ENCODE measurements around the gene KDM4C. TPM values are rescaled to one million over a fixed set of nuclear protein-coding genes. Genes with fewer than 3 reads are reported as not detected.

The KDM4C gene
- total and polyA plus RNA-seq, 2 donors (not counting 1 experiment from before 2014, with no cell fraction given) = 49.7 to 141 TPM

DNA sequence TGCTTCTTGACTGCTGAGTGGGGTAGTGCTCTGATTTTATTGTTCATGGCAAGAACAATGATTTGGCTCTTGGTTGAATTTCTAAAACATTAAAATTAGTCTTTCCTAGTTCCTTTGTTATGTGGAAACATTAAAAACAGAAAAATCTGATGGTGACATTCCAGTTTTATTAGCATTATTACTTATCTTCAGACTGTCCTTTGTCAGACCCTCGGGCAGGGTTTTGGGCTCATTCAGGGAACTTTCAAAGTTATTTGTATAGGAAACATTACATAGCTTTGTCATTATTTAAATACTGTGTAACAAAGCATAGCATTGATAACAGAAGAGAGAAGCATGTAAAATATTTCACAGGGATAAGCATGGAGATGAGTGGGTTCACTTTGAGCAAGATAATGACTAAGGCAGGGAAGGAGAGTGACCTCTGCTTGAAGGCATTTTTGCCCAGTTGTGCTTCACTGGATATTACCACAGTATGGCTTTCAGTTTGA is 119.9 kb downstream of the KDM4C start:
- no peak overlapping the region for H3K4me2 ChIP-seq (replicated peaks; ENCODE audit: low read depth, low read length, poor library complexity, severe bottlenecking)
- Mint-ChIP-seq H3K27me3 (no peaks in the 10 kb centered on the region), H3K4me3 (no peak overlapping the region), H3K27ac (no peak overlapping the region), H3K9me3 (ENCODE audit: insufficient read depth) (no peaks in the 10 kb centered on the region), H3K4me1 (peaks cover 49% of the 10 kb centered on the region)
- TF ChIP-seq EZH2 (IDR thresholded peaks at IDR 0.05; ENCODE audit: borderline replicate concordance, insufficient read depth, low read depth, low read length, poor library complexity, severe bottlenecking) = no peak
- TF ChIP-seq CTCF (IDR thresholded peaks at IDR 0.05) = no peak
- peaks cover 3 to 4% of the 10 kb centered on the region in 2 donors for H3K4me1 ChIP-seq (ENCODE audit: control insufficient read depth in 2 of 2, insufficient read depth in 2 of 2, low read length in 2 of 2)
- no peak overlapping the region for H3K9ac ChIP-seq (ENCODE audit: low read length)
- ATAC-seq (ENCODE audit: low read depth) = no peak
- H3K36me3 ChIP-seq (replicated peaks in 1 of 2; ENCODE audit: control extremely low read depth in 1 of 2, control insufficient read depth in 1 of 2, extremely low read depth in 1 of 2, insufficient read depth in 2 of 2, low read length in 1 of 2) = peaks cover 3% of the 10 kb centered on the region in 2 experiments
- peaks cover 52% of the 10 kb centered on the region for H3K79me2 ChIP-seq (ENCODE audit: control insufficient read depth, insufficient read depth, low read length)
- H3K27me3 ChIP-seq (replicated peaks in 1 of 4; ENCODE audit: control extremely low read depth in 1 of 4, control insufficient read depth in 3 of 4, insufficient read depth in 4 of 4, low read length in 3 of 4) = no peaks in the 10 kb centered on the region
- peaks cover 59% of the 10 kb centered on the region for H4K20me1 ChIP-seq (ENCODE audit: control insufficient read depth, insufficient read depth, low read length, poor library complexity, severe bottlenecking)
- CTCF ChIA-PET = interaction anchor here (0.9 kb wide), 1 partner anchor 38 kb away, joined by 4 read pairs; no protein-coding TSS in a partner anchor
- POLR2A ChIA-PET = no interaction called here
- H3K9me3 ChIP-seq (ENCODE audit: control extremely low read depth in 1 of 3, control insufficient read depth in 2 of 3, insufficient read depth in 1 of 3, low read length in 2 of 3) = no peaks in the 10 kb centered on the region
- DNase-seq = no peak
- no peak overlapping the region for H3K4me3 ChIP-seq (ENCODE audit: control extremely low read depth in 1 of 5, extremely low read depth in 1 of 5, insufficient read depth in 1 of 5, low read depth in 2 of 5, low read length in 4 of 5)
- no CpG with 5 or more reads among the region's 1 CpG for WGBS (ENCODE audit: insufficient coverage)
- H2AFZ ChIP-seq (ENCODE audit: insufficient read depth, low read depth, low read length, poor library complexity, severe bottlenecking) = no peak overlapping the region
- intact Hi-C loops (cut with micrococcal nuclease) = loop anchor here (2.0 kb wide), 1 partner anchor 17 kb away; no protein-coding TSS in a partner anchor
- no peak overlapping the region for H3K27ac ChIP-seq (ENCODE audit: low read length in 2 of 2)

DNA sequence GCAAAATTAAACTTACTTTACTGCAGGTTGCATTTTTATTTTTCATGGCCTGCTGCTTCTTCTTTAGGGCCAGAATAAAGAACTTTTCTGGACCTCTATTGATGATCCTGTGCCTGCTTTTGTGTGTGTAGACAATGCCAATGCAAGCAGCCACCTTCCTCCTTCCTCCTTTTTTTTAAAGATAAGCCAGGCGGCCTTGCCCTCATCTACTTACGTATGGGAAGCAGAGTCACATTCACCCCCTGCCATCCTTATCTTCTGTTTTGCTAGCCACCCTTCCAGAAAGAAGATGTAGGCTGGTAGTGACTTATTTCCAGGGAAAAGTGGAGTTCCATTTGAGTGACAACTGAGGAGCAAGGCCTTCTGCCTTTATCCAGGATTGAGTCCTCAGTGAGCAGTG is 122.9 kb downstream of the KDM4C start:
- Histone ChIP-seq H3K36me3 (replicated peaks in 1 of 2; ENCODE audit: control extremely low read depth in 1 of 2, control insufficient read depth in 1 of 2, extremely low read depth in 1 of 2, insufficient read depth in 2 of 2, low read length in 1 of 2) (peaks cover 9 to 10% of the 10 kb centered on the region in 2 experiments), H3K4me1 (ENCODE audit: control insufficient read depth in 2 of 2, insufficient read depth in 2 of 2, low read length in 2 of 2) (no peaks in the 10 kb centered on the region), H3K4me2 (replicated peaks; ENCODE audit: low read depth, low read length, poor library complexity, severe bottlenecking) (no peak overlapping the region), H4K20me1 (ENCODE audit: control insufficient read depth, insufficient read depth, low read length, poor library complexity, severe bottlenecking) (peaks cover 44% of the 10 kb centered on the region), H2AFZ (ENCODE audit: insufficient read depth, low read depth, low read length, poor library complexity, severe bottlenecking) (no peak overlapping the region), H3K27me3 (replicated peaks in 1 of 4; ENCODE audit: control extremely low read depth in 1 of 4, control insufficient read depth in 3 of 4, insufficient read depth in 4 of 4, low read length in 3 of 4) (no peaks in the 10 kb centered on the region), H3K4me3 (ENCODE audit: control extremely low read depth in 1 of 5, extremely low read depth in 1 of 5, insufficient read depth in 1 of 5, low read depth in 2 of 5, low read length in 4 of 5) (no peak overlapping the region), H3K9me3 (ENCODE audit: control extremely low read depth in 1 of 3, control insufficient read depth in 2 of 3, insufficient read depth in 1 of 3, low read length in 2 of 3) (no peaks in the 10 kb centered on the region), H3K27ac (ENCODE audit: low read length in 2 of 2) (peak overlapping the region in 1 of 2 donors; percentile 10), H3K9ac (ENCODE audit: low read length) (no peak overlapping the region), H3K79me2 (ENCODE audit: control insufficient read depth, insufficient read depth, low read length) (peaks cover 33% of the 10 kb centered on the region)
- Mint-ChIP-seq H3K4me3 (no peak overlapping the region), H3K9me3 (ENCODE audit: insufficient read depth) (no peaks in the 10 kb centered on the region), H3K4me1 (peaks cover 35% of the 10 kb centered on the region), H3K27ac (no peak overlapping the region), H3K27me3 (no peaks in the 10 kb centered on the region)
- no peak for TF ChIP-seq CTCF (IDR thresholded peaks at IDR 0.05)
- TF ChIP-seq EZH2 (IDR thresholded peaks at IDR 0.05; ENCODE audit: borderline replicate concordance, insufficient read depth, low read depth, low read length, poor library complexity, severe bottlenecking) = no peak
- POLR2A ChIA-PET = no interaction called here
- intact Hi-C loops (cut with micrococcal nuclease) = no loop called here
- no peak for ATAC-seq (ENCODE audit: low read depth)
- CTCF ChIA-PET = no interaction called here
- DNase-seq = no peak
- no CpG with 5 or more reads among the region's 2 CpGs for WGBS (ENCODE audit: insufficient coverage)
